ENCODE results near the gene PER1.

The PER1 gene

GRCh38 chr17:8147805-8148404, 4.3 kb downstream of the PER1 start:
- TF ChIP-seq, protein P1, sequence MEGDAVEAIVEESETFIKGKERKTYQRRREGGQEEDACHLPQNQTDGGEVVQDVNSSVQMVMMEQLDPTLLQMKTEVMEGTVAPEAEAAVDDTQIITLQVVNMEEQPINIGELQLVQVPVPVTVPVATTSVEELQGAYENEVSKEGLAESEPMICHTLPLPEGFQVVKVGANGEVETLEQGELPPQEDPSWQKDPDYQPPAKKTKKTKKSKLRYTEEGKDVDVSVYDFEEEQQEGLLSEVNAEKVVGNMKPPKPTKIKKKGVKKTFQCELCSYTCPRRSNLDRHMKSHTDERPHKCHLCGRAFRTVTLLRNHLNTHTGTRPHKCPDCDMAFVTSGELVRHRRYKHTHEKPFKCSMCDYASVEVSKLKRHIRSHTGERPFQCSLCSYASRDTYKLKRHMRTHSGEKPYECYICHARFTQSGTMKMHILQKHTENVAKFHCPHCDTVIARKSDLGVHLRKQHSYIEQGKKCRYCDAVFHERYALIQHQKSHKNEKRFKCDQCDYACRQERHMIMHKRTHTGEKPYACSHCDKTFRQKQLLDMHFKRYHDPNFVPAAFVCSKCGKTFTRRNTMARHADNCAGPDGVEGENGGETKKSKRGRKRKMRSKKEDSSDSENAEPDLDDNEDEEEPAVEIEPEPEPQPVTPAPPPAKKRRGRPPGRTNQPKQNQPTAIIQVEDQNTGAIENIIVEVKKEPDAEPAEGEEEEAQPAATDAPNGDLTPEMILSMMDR (IDR thresholded peaks at IDR 0.05; ENCODE audit: insufficient read depth, low read length, missing control alignments), result no peak
- no peak overlapping the region for H3K4me3 ChIP-seq (ENCODE audit: low read depth, low read length)
- ChIA-PET POLR2A (no interaction called here), CTCF (interaction anchor here (1.2 kb wide), 1 partner anchor 29 kb away, joined by 3 read pairs; the partner anchor contains the start of gene ALOXE3)
- no peak for DNase-seq (ENCODE audit: low read depth, low spot score)

DNA sequence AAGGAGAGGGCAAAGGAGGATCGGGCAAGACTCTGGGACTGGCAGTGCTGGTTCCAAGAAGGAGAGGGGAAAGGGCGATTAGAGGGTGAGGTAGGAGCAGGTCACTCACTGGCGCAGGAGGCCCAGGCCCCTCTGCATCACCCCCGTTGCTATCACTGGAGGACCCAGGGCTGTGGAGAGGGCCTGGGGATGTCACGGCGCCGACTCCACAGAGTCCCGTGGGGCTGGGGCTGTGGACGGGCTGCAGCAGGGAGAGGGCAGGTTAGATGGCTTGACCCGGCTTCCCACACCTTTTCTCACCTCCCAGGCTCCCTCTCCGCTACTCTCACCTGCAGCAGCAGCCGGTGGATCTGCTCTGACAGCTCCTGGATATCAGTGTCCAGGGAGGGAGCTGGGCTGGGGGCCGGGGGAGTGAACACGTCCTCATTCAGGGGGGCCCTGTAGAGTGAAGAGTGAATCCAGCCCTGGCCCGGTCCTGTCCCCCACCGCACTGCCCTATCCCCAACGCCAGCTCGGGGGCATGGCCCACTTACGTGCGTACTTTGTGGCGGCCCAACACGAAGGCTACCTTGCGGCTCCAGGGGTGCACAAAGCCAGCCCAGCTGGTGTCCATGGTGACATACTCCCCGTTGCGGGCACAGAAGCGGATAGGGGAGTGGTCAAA, 4.9 kb downstream of the PER1 start:
- POLR2A ChIA-PET, result no interaction called here
- DNase-seq (ENCODE audit: low read depth, low spot score), result no peak
- TF ChIP-seq, protein P1 (IDR thresholded peaks at IDR 0.05; ENCODE audit: insufficient read depth, low read length, missing control alignments), result no peak
- CTCF ChIA-PET, result interaction anchor here (0.7 to 1.2 kb wide), 2 partner anchors 11 to 29 kb away, joined by 3 read pairs; partner anchors contain the start of gene ALOXE3
- no peak overlapping the region for H3K4me3 ChIP-seq (ENCODE audit: low read depth, low read length)

DNA sequence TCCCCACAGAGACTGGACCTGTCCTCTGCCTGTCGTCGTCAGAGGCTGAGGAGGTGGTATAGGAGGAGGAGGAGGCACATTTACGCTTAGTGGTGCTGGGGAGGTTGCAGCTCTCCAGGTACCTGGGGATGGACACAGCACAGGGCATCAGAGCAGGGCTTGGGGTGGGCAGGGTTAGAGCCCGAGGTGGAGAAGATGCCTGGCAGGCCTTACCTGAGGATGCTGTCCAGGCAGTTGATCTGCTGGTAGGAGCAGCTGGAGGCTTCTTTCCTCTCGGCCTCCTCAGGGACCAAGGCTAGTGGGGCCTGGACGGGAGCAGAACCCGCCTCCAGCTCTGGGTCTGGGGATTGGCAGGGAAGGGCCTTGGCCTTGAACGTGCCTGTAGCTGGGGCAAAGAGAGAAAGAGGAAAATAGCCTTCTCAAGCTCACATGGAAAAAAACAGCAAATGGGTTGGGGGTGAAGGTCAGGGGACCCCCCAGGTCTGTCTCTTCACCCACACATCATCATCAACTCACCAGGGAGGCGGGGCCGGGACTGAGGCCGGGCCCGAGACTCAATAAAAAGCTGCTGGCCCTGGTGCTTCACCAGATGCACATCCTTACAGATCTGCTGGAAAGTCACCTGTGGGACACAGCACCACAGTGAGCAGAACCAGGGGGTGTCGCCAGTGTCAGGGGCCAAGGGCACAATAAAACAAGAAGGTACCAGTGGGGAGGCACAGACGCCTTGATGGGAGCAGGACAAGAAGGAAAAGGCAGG, 5.6 kb downstream of the PER1 start:
- ChIA-PET CTCF (interaction anchor here (0.7 kb wide), 1 partner anchor 12 kb away, joined by 3 read pairs; no protein-coding TSS in a partner anchor), POLR2A (no interaction called here)
- no peak overlapping the region for H3K4me3 ChIP-seq (ENCODE audit: low read depth, low read length)
- TF ChIP-seq, protein P1 (IDR thresholded peaks at IDR 0.05; ENCODE audit: insufficient read depth, low read length, missing control alignments), result no peak
- DNase-seq (ENCODE audit: low read depth, low spot score), result no peak

GRCh38 chr17:8145811-8146210, 6.4 kb downstream of the PER1 start:
- no peak for DNase-seq (ENCODE audit: low read depth, low spot score)
- TF ChIP-seq, protein P1 (IDR thresholded peaks at IDR 0.05; ENCODE audit: insufficient read depth, low read length, missing control alignments), result no peak
- H3K4me3 ChIP-seq (ENCODE audit: low read depth, low read length), result no peak overlapping the region
- ChIA-PET POLR2A (no interaction called here), CTCF (no interaction called here)

DNA sequence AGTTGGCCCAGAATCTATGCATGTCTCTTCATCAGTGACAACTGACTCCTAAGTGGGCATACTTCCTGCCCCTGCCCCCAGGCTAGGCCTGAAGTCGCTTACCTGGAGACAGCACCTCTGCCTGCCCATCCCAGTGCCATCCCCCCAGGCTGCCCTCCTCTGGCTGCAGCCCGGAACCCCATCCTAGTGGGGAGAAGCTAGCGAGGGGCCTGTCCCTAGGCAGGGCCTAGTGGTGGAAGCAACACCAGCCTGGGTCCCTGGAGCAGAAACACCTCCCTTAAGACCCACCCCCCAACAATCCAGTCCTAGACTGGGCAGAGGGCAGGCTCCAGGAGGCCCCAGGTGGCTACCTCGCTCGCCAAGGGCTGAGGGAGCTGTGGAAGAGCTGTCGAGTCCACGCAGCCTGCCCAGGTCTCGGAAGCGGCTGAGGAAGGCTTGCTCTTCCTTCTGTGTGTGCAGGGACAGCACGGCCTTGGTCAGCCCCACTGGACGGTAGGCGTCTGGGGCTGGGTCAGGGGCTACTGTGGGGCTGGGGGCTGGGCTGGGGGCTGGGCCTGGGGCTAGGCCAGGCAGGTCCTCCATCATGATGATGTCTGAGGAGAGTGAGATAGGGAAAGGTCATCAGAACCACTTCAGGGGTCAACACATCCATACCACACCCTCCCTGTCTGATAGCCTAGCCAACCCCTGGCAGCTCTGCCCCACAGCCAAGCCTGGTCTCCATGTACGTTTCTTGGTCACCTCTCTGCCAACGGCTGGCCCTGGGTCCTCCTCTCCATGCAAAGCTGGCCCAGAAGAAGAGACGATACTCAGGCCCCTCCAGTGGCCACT, 7.6 kb downstream of the PER1 start:
- CTCF ChIA-PET, result interaction anchor here (1.1 kb wide), 1 partner anchor 16 kb away, joined by 3 read pairs; no protein-coding TSS in a partner anchor
- DNase-seq (ENCODE audit: low read depth, low spot score), result no peak
- no peak overlapping the region for H3K4me3 ChIP-seq (ENCODE audit: low read depth, low read length)
- POLR2A ChIA-PET, result interaction anchor here (0.5 kb wide), 1 partner anchor 1953 kb away, joined by 3 read pairs; no protein-coding TSS in a partner anchor
- TF ChIP-seq, protein P1 (IDR thresholded peaks at IDR 0.05; ENCODE audit: insufficient read depth, low read length, missing control alignments), result no peak

Measured in AG04449 (cell line).